NCI-H187 treated with DMSO at 0.1 percent for 48 hours (cell line): ENCODE data around the gene COL23A1.
A peak's percentile ranks its signal among the peaks of the same experiment; 100 is the strongest.
"Not testable (repeated sequence)": the region's sequence is repeated elsewhere in the genome, so short reads cannot be mapped to it uniquely, and the experiment has no call there.

Experiments
- DNase-seq: peaks from one replicate; lab custom pipeline; 2025; lab: John Stamatoyannopoulos, UW

The COL23A1 gene

DNA sequence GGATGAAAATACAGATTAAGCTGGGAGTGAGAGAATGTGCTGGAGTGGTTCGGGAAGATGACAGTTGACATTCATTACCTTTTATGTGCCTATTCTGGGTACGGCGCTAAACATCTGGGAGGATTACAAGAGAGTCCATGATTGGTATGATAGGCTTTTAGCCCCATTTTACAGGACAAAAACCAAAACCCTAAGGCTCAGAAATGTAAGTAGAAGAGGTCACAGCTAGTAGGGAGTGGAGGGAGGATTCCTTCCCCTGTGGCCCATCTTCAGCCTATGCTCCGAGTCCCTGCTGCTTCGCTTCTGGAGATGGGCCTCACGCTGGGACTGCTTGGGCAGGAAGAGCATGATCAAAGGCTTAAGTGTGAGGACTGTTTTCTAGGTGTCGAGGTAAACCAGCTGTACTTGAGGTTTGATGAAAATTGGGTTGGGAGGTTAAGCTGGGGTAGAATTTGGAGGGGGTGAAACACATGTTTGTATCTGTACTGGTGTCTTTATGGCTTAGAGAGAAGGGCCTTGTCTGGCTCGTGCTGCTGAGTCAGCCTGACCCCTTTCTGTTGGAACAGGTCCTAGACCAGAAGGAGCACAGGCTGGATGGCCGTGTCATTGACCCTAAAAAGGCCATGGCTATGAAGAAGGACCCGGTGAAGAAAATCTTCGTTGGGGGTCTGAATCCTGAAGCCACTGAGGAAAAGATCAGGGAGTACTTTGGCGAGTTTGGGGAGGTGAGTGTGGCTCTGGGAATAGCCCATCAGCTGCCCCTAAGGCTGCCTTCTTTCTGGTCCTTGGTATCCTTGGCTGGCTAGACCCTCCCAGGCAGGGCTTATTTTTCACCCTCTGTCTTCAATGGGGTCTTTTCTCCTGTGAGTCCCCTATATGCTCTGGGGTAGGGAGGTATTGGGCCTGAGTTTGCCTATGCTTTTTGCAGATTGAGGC, 383.8 kb downstream of the COL23A1 start:
- DNase-seq, result no peak

DNA sequence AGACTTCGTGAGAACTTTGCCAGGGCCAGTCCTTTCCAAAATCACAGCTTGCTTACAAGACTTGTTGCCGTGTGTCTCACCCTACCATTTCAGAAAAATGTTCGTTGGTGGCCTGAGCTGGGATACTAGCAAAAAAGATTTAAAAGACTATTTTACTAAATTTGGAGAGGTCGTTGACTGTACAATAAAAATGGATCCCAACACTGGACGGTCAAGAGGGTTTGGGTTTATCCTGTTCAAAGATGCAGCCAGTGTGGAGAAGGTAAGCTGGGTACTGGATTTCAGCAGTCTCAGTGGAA, 384.5 kb downstream of the COL23A1 start:
- DNase-seq, result no peak

DNA sequence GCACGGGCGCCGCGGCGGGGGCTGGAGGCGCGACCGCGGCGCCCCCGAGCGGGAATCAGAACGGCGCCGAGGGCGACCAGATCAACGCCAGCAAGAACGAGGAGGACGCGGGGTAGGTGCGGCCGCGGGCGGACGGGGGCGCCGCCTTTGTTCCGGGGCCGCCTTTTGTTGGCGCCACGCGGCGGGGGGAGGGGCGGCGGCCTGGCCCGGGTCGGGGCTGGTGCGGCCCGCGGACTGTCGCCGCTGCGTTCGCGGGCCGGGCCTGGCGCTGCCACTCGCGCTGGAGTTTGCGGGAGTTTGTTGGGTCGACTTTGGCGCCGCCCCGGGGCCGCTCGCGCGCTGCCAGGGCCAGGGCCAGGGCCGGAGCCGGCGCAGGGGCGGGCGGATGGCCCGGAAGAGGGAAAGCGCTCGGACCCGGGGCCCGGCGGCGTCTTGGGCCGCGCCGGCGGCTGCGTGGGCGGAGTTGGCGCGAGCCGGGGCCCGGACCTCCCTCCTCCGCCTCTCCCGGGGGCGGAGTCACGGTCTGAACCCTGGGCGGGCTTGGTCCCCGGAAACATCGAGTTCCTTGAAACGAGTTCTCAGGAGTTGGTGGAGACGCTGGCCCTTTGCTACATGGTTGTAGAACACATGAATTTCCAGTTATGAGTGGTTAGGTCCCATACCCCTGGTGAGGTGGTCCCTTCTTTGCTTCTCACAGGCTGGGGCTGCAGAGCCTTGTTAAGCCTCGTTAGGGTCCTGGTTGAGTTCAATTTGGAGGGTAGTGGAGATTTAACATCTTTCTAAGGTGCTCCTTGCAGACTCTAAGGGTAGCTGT, 385.1 kb downstream of the COL23A1 start:
- DNase-seq, result no peak

DNA sequence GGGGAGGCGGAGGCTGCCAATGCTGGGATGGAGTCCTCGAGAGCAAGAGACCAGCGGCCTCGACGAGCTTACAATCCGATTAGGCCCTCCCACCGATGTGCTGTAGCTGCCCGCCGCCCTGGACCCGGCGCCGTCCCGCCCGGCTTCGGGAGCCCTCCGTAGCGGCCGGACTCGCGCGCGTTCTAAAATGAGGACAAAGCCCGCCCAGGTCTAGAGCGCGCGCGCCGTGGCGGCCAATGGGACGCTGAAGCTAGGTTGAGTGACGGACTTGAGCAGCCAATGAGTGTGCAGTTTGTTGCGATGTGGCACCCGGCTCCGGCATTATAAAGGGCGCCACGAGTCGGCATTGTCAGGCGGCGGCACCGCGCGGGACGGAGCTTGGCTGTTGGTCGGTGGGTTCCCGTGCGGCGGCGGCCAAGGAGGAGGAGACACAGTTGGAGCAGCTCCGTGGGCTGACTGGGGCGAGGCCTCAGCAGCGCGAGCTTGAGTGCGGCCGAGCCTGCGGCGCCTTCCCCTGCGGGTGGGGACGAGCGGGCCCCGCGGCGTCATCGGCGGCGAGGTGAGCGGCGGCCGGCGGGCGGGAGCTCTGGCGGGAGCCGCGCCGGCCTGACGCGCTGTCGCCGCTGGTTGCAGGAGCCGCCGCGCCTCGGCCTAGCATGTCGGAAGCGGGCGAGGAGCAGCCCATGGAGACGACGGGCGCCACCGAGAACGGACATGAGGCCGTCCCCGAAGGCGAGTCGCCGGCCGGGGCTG, 385.8 kb downstream of the COL23A1 start, which contains the start of gene HNRNPAB:
Gene HNRNPAB (plus strand): TSS at position 352 of the 753 bp plus-strand sequence. CDS start 305 bp downstream, at position 657.
- peak; percentile 50 for DNase-seq

DNA sequence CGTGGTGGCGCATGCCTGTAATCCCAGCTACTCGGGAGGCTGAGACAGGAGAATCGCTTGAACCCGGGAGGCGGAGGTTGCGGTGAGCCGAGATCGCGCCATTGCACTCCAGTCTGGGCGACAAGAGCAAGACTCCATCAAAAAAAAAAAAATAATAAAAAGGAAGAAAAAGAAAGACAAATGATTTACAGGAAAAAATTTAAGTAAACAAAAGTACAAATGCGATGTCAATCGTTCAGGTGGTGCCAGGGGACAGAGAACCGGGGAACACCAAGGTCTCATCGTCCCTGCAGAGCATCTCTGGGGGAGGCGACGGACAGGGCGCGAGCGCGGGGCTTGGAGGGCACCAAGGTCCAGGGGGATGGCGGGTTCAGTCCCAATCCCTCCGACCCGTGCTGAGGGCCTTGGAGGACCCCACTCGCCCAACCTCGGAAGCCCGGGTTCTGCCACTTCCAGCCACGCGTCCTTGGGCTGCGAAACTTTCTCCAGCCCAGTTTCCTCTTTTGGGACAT, 386.5 kb downstream of the COL23A1 start:
- no peak for DNase-seq

DNA sequence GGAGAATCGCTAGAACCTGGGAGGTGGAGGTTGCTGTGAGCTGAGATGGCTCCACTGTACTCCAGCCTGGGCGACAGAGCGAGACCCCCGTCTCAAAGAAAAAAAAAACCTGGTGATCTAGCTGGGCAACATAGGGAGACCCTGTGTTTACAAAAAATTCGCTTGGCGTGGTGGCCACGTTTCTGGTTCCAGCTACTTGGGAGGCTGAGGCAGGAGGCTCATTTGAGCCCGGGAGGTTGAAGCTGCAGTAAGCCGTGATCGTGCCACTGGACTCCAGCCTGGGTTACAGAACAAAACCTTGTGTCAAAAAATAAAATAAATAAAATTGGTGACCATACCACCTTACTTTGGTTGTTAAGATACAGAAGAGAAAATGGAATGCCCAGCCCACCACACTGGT, 387.7 kb downstream of the COL23A1 start:
- no peak for DNase-seq

DNA sequence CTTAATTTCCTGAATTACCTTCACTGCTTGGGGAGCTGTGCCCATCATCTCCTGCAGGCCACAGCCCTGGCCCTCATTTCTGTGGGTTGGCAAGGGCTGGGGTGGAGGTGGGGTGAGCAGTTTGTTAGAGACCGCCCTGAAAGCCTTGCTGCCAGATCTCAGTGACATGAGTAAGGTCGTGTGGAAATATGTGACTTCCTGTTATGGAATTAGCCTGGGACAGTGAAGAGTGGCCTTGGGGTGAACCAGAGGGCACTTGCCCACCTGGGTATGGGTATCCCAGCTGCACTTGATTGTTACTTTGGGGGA, 388.3 kb downstream of the COL23A1 start:
- DNase-seq, result no peak

DNA sequence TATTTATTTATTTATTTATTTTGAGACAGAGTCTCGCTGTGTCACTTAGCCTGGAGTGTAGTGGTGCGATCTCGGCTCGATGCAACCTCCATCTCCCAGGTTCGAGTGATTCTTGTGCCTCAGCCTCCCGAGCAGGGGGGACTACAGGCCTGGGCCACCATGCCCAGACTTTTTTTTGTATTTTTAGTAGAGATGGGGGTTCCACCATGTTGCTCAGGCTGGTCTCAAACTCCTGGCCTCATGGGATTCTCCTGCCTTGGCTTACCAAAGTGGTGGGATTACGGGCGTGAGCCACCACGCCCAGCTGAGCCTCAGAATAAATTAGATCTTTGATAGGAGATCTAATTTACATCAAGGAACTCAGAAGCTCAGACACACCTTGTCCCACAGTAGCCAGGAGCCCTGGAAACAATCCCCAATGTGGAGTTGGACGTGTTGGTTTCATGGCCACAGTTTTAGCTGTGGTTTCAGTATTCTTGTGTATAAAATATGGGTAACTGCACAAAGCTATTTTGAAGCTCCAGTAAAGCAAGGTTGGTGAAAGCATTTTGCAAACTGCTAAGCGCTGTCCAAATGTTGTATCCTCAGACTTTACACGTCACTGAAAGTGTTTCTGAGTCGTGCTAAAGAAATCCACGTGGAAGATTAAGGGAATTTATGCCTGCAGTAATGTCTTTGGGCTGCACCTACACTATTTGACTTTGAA, 388.8 kb downstream of the COL23A1 start:
- DNase-seq, result no peak

DNA sequence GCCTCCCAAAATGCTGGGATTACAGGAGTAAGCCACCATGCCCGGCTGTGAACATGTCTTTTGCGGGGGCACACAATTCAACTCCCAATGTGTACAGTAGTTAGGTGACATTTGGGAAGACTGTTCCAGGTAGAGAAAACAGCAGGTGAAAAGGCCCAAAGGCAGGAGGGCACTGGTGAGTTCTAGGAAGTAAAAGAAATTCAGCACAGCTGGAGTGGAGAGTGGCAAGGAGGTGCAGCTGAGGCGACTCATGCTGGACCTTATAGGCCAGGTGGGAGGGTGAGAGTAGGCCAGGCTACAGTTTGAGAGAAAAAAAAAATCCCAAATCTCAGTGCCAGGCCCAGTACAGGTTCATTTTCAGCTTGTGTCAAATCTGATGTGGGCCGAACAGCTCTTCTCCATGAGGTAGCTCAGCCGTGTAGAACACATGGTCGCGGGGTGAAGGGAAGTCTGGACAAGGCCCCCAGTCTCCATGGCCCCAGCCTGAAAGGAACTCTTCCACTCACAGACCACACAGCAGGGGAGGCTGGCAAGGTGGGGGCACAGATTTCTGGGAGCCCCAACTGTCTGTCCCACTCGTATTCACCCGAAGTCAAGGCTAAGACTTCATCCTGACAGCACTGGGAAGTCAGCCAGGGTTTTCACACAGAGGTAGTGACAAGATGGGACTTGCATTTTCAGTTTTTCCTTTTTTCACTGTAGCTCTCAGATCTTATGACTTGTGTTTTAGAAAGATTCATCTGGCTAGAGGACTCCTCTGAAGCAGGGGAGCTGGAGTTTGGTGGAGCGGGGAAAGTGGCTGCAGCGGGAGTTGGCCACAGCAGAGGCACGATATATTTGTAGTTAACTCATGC, 390.4 kb downstream of the COL23A1 start:
- DNase-seq, result no peak

DNA sequence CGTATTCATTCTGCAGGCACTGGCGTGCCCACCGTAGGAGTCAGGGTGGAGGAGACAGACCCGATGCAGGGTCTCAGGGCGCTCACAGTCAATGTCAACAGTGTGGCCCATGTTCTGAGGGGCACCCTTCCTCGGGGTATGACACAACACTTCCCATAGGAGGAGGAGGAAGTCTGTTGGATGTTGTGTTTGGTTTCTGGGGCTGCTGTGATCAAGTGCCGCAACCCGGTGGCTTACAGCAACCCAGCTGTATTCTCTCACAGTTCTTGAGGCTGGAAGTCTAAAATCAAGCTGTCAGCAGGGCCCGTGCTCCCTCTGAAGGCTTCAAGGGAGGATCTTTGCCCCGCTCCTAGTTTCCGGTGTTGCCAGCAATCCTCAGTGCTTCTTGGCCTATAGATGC, 391.5 kb downstream of the COL23A1 start:
- DNase-seq, result no peak

DNA sequence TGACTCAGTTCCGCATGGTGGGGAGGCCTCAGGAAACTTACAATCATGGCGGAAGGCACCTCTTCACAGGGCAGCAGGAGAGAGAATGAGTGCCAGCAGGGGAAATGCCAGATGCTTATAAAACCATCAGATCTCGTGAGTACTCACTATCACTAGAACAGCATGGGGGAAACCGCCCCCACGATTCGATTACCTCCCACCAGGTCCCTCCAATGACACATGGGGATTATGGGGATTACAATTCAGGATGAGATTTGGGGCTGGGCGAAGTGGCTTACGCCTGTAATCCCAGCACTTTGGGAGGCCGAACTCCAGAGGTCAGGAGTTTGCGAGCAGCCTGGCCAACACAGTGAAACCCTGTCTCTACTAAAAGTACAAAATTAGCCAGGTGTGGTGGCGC, 392.0 kb downstream of the COL23A1 start:
- not testable (repeated sequence) for DNase-seq

DNA sequence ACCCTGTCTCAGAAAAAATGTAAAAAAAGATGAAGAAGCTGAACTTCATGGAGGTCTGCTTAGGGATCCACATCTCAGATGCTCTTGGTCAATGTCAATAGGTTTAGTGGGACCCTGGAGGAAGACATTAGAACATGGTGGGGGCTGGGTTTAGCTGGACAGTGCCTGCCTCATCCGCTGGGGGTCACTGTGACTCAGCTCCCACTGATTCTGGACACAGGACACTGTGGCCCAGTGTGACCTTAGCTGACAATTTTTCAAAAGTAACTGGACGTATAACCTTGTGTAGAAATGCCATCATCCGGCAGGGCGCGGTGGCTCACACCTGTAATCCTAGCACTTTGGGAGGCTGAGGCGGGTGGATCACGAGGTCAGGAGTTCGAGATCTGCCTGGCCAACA, 393.2 kb downstream of the COL23A1 start:
- DNase-seq, result no peak

DNA sequence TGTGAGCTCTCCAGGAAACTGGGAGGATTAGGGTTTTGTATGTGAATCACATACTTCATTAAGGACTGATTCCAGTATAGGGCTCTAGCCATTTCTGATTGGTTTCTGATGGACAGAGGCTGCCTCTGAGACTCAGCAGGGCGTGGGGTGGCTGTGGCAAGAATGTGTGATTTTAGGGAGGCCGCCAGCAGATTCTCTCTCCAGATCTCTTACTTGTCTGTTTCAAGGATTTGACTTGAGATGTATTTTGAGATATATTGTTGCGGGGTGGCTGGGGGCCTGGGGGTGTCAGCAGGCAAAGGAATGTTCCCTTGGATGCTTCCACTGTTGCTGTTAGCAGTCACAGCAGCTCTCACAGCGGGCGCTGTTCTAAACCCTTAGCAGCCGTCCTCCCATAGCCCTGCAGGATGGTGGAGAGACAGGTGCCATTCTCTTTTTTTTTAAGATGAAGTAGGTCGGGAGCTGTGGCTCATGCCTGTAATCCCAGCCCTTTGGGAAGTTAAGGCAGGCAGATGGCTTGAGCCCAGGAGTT, 393.8 kb downstream of the COL23A1 start:
- no peak for DNase-seq

DNA sequence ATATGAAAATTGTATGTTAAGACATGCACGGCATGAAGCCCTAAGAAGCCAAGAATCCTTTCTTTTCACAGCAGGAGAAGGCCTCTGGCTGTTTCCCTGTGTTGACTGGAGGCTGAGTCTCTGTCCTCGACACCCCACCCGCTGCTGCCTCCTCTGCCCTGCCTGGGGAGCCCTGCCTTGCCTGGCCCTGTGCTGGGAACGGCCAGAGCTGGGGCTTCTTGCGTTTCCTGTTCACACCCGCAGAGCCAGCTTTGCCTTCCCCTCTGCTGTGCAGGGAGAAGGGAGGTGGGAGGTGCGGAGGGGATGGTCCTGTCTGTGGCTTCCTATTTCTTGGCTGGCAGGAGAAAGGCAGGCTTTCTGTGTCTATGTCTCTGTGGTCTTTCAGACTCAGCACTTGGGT, 396.2 kb downstream of the COL23A1 start:
- DNase-seq, result no peak

DNA sequence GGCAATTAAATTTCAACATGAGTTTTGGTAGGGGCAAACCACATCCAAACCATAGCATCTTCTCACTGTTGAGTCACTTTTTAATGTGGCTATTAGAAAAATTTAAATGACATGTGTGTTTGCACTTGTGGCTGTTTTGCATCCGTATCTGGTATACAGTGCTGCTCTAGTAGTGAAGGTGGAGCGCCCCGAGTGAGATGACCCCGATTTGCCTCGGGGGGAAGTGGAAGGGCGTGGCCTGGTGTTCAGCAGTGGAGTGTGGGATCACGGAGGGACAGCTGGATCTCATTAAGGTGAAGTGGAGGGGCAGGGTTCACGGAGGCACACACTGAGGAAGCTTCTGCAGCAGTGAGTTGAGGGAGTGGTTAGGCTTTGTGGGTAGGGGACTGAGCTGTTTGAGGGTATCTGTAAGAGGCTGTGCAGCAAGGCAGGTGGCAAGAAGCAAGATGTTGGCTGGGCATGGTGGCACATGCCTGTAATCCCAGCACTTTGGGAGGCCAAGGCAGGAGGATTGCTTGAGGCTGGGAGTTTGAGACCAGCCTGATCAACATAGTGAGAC, 396.9 kb downstream of the COL23A1 start:
- no peak for DNase-seq

DNA sequence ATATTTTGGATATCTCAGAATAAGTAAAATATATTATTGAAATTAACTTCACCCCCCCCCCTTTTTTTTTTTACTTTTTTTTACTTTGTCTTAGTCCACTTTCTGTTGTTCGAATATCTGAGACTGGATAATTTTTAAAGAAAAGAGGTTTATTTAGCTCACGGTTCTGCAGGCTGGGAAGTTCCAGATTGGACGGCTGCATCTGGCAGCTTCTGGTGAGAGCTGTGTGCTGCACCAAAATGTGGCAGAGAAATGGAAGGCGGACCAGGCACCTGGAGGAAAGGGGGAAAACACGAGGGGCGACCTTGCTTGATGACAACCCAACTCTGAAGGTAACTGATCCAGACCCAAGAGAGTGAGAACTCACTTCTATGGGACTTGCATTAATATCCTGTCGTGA, 397.4 kb downstream of the COL23A1 start:
- DNase-seq, result no peak

DNA sequence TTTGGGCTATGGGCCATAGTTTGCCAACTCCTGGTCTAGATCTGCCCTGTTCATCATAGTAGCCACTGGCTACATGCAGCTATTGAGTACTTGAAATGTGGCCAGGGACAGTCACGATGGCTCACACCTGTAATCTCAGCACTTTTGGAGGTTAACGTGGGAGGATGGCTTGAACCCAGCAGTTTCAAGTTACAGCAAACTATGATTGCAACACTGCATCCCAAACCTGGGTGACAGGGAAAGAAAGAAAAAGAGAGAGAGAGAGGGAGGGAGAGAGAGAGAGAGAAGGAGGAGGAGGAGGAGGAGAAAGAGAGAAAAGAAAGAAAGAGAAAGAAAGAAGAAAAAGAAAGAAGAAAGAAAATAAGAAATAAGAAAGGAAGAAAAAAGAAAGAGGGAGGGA, 397.9 kb downstream of the COL23A1 start:
- DNase-seq, result no peak

DNA sequence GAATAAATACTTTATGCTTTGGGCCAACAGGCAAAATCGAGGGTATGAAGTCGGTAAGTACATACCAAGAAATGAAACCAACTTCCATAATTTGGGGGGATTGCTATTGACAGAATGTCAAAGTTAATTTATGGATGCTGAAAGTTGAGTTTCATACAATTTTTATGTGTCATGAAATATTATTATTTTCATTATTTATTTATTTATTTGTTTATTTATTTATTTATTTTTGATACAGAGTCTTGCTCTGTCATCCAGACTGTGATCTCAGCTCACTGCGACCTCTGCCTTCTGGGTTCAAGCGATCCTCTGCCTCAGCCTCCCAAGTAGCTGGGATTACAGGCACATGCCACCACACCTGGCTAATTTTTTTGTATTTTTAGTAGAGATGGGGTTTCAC, 398.5 kb downstream of the COL23A1 start:
- no peak for DNase-seq

DNA sequence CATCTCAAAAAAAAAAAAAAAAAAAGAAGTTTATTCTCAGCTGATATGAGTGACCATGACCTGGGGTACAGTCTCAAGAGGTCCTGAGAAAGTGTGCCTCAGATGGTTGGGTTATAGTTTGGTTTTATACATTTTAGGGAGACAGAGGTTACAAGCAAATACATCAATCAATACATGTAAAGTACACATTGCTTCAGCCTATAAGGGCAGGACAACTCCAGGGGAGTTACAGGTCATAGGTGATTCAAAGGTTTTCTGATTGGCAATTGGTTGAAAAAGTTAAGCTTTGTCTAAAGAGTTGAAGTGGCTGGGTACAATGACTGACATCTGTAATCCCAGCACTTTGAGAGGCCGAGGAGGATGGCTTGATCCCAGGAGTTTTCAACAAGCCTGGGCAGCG, 400.8 kb downstream of the COL23A1 start:
- no peak for DNase-seq
